Cardiac muscle cell (in vitro differentiated cells and primary cell): ENCODE results near the gene WSB1. TPM values are rescaled to one million over a fixed set of nuclear protein-coding genes. Genes with fewer than 3 reads are reported as not detected.

Source experiments
- DNase-seq, 2 donors: peaks; one replicate each; pipeline versions ENCODE4 v3.0.0 to v3.0.0-alpha.2; 2010 to 2017; ENCODE audit warnings: low read depth in 1 of 2, low spot score in 1 of 2
- H3K27ac ChIP-seq: fragments of 200-600 bp; sonication (generic); 2 replicates; pipeline ENCODE4 v1.5.1; 2016
- H3K27me3 ChIP-seq: fragments of 200-600 bp; sonication (generic); 2 replicates; pipeline ENCODE4 v1.6.0; 2016; ENCODE audit warnings: control low read depth
- H3K36me3 ChIP-seq: fragments of 200-600 bp; sonication (generic); 2 replicates; pipeline ENCODE4 v1.5.1; 2016; ENCODE audit warnings: control low read depth
- H3K4me1 ChIP-seq: fragments of 200-600 bp; sonication (generic); 2 replicates; pipeline ENCODE4 v1.8.1; 2017; ENCODE audit warnings: low read depth, mild to moderate bottlenecking, mixed run types
- H3K4me3 ChIP-seq: fragments of 200-600 bp; sonication (generic); 2 replicates; pipeline ENCODE4 v1.5.1; 2016; ENCODE audit warnings: mild to moderate bottlenecking
- H3K9me3 ChIP-seq: fragments of 200-600 bp; sonication (generic); 2 replicates; pipeline ENCODE4 v1.5.1; 2017; ENCODE audit warnings: low read depth, mild to moderate bottlenecking, control low read depth
- CTCF ChIP-seq: IDR thresholded peaks from 2 replicates; pipeline ENCODE4 v1.5.1; 2012; ENCODE audit warnings: low read depth, mild to moderate bottlenecking, low read length
- polyA plus RNA-seq: library from polyadenylated mRNA; unstranded; fragments of >200 nt; fragmentation: Nextera tagmentation; extraction: Ambion mirVana; gene quantifications from 2 replicates; pipeline ENCODE4 v1.2.1, GENCODE V29; 2016
- total RNA-seq: library from RNA; depleted of rRNA; stranded (reverse); fragments of >200 nt; gene quantifications from 2 replicates; pipeline ENCODE4 v1.2.3, GENCODE V29; 2016

Gene WSB1
- total and polyA plus RNA-seq, 2 experiments from 2014 or later: 308 to 471 TPM

- Histone ChIP-seq H3K27me3 (no peaks in the 10 kb centered on the region), H3K4me3 (no peak overlapping the region), H3K4me1 (peaks cover 12% of the 10 kb centered on the region), H3K9me3 (no peaks in the 10 kb centered on the region), H3K36me3 (peaks cover 25% of the 10 kb centered on the region), H3K27ac (peak overlapping the region; percentile 84)
- peak; percentile 26 to 91 for DNase-seq
- TF ChIP-seq CTCF: no peak
These were observed 25.8 kb downstream of the WSB1 start for GRCh38 chr17:27319541-27320221.

DNA sequence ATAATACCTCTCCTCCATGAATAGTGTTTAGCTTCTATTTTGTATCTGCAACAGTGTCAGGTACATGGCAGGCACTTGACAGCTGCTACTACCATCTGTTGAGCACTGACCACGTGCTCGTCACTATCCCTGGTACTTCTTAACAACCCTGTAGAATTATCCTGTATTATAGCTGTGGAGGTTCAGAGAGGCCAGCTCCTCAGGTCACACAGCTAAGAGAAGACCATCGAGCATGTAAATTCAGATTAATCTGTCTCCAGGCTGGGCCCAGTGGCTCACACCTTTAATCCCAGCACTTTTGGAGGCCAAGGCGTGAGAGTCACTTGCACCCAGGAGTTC is 26.3 kb downstream of the WSB1 start:
- DNase-seq: no peak
- Histone ChIP-seq H3K27me3 (no peaks in the 10 kb centered on the region), H3K36me3 (peaks cover 20% of the 10 kb centered on the region), H3K27ac (peak overlapping the region; percentile 84), H3K4me1 (peaks cover 8% of the 10 kb centered on the region), H3K9me3 (no peaks in the 10 kb centered on the region), H3K4me3 (no peak overlapping the region)
- TF ChIP-seq CTCF: no peak

GRCh38 chr17:27321372-27321771 is 27.5 kb downstream of the WSB1 start:
- Histone ChIP-seq H3K36me3 (peaks cover 9% of the 10 kb centered on the region), H3K4me3 (no peak overlapping the region), H3K27ac (no peak overlapping the region), H3K4me1 (peaks cover 2% of the 10 kb centered on the region), H3K27me3 (no peaks in the 10 kb centered on the region), H3K9me3 (no peaks in the 10 kb centered on the region)
- no peak for TF ChIP-seq CTCF
- DNase-seq: no peak

- no peak for DNase-seq
- Histone ChIP-seq H3K36me3 (peaks cover 2% of the 10 kb centered on the region), H3K4me3 (no peak overlapping the region), H3K27me3 (no peaks in the 10 kb centered on the region), H3K4me1 (peaks cover 2% of the 10 kb centered on the region), H3K9me3 (no peaks in the 10 kb centered on the region), H3K27ac (no peak overlapping the region)
- TF ChIP-seq CTCF: no peak
These were observed 28.1 kb downstream of the WSB1 start for GRCh38 chr17:27322026-27322425.

DNA sequence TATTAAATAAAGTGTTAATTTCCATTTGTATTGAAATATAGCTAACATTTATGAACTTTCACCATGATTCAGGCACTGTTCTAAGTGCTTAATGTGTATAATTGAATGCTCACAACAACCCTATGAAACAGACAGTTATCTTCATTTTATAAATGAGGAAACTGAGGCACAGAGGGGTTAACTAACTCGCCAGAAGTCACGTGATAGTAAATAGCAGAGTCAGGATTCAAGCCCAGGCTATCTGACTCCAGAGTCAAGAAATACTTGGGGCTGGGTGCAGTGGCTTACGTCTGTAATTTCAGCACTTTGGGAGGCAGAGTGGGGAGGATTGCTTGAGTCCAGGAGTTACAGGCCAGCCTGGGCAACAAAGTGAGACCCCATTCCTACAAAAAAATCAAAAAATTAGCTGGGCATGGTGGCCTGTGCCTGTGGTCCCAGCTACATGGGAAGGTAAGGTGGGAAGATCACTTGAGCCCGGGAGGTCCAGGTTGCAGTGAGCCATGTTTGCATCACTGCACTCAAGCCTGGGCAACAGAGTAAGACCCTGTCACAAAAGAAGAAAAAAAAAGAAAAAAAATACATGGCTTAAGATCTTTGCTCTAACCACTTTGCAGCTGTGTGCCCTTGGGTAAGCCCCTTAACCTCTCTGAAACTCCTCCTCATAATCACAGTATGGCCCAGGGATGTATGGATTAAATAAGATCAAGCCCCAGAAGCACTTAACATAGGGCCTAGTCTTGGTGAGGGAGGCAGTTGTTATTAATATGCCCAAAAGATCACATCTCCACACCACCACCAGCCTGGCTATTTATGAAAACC is 29.0 kb downstream of the WSB1 start:
- Histone ChIP-seq H3K36me3 (peaks cover 2% of the 10 kb centered on the region), H3K4me3 (no peak overlapping the region), H3K27me3 (no peaks in the 10 kb centered on the region), H3K4me1 (peaks cover 2% of the 10 kb centered on the region), H3K27ac (no peak overlapping the region), H3K9me3 (no peaks in the 10 kb centered on the region)
- TF ChIP-seq CTCF: no peak
- no peak for DNase-seq
